HuH-7.5 (cell line): ENCODE data around the gene CCDC187.

Source experiments
- DNase-seq: peaks from one replicate; pipeline ENCODE4 v3.0.0; 2011; ENCODE audit warnings: low spot score

CCDC187 gene

DNA sequence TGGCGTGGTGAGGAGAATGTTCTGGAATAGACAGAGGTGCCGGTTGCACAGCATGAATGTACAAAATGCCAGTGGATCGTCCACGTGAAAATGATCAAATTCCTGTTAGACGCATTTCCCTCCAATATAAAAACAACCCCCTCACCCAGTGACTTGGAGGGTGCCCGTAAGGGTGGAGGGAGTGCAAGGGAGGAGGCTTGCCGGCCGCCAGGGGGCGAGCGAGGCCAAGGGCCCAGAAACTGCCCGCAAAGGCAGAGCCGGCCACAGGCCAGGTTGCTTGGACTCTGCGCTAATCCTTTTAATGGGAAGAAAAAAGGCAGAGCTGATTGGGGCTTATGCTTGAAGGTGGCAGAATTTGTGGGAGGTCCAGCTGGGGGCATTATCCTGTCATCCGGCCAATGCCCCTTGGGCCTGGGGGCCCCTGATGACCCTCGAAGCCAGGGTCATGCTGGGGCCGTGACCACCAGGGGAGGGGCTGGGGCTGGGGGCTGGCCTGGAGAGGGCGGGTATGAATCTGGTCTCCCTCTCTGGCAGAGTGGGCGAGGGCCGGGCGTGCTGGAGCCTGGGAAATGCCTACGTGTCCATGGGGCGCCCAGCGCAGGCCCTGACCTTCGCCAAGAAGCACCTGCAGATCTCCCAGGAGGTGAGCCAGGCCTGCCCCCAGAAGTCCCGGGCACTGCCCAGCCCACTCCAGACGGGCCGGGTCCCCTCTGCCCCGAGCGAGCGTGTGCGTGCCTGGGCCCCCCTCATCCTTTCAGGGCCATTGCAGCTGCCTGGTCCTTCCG, 35.5 kb upstream of the CCDC187 start:
- DNase-seq, result peak; percentile 97

DNA sequence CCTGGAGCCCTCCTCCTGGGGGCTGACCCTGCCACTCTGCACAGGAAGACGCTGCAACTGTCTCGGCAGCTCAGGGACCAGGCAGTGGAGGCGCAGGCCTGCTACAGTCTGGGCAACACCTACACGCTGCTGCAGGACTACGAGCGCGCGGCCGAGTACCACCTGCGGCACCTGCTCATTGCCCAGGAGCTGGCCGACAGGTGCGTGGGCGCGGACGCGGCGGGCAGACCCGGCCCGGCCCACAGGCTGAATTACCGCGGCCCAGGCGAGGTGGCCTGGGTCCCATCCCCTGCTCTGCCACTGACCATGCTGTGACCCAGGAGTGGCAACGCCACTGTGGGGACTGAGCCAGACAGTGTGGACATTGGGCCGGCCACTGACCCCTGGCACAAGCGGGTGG, 34.6 kb upstream of the CCDC187 start:
- no peak for DNase-seq

DNA sequence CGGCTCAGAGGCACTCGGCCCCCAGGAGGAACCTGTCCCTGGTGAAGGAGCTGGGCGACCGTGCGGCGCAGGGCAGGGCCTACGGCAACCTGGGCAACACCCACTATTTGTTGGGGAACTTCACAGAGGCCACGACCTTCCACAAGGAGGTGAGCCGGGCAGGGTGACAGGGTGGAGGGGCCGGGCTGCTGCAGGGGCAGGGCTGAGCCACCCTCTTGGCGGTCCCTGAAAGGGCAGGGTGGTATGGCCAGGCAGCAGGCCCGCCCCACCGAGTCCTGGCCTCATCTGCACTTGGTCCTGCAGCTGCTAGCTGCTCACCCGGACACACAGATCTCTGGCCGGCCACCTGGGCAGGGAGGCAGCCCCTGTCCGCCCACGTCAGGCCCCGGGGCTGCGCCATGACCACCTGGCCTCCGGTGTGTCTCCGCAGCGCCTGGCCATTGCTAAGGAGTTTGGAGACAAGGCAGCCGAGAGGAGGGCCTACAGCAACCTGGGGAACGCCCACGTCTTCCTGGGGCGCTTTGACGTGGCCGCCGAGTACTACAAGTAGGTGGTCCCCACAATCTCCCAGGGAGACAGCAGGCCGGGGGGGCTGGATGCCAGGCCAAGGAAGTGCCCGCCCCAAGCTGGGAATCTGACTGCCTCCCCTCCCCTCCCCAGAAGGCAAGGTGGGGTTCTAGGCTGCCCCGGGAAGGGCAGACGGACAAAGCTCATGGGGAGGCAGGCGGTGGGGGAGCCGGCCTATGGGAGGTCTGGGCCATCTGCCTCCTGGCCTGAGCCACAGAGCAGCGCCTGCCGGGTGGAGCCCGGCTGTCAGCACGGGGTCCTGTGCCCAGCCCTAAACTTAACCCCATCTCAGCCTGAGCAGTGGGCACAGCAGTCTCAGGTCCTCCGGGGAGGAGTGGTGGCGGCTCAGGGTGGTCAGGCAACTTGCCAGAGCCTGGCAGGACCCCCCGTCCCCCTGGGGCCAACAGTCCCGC, 33.8 kb upstream of the CCDC187 start:
- DNase-seq, result no peak

DNA sequence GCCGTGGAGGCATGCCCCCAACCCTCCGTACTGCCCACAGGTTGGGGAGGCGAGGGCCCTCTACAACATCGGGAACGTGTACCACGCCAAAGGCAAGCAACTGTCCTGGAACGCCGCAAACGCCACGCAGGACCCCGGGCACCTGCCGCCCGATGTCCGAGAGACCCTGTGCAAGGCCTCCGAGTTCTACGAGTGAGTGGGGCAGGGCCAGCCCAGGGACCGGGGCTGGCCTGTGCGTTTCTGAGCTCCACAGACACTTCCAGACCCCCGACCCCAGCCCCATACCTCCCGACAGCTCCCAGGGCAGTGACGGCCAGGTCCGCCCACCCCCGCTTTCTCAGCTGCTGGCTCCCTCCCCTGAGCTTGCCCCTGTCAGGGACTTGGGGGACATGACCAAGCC, 33.0 kb upstream of the CCDC187 start:
- no peak for DNase-seq

DNA sequence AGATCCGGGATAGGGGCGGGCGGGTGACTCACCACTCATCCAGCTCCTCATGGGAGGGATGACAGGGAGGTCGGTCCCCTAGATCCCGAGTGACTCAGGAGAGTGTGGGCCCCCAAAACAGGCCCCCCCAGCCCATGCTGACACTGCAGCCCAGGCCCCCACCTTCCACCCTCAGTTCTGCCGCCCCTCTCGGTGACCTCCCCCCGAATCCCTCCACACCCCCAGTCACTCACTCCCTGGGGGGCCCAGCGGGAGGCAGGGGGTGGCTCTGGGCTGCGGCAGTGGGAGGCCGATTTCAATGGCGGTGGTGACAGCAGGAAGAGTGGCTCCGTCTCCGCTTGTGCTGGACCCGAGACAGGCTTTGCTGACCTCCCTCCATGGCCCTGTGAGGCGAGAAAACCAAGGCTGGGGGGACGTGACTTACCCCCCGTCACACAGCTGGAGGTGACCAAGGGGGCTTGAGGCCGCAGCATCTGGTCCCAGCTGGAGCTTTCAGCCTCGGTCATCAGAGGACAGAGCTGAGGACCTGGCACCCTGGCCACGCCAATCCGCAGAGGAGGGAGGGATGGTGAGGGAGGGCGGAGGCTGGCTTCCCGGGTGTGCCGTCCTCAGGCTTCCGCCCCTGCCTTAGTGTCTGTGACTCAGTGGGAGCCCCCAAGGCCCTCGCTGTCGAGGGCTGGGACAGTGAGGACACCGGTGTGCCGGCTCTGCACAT, 32.4 kb upstream of the CCDC187 start:
- no peak for DNase-seq

DNA sequence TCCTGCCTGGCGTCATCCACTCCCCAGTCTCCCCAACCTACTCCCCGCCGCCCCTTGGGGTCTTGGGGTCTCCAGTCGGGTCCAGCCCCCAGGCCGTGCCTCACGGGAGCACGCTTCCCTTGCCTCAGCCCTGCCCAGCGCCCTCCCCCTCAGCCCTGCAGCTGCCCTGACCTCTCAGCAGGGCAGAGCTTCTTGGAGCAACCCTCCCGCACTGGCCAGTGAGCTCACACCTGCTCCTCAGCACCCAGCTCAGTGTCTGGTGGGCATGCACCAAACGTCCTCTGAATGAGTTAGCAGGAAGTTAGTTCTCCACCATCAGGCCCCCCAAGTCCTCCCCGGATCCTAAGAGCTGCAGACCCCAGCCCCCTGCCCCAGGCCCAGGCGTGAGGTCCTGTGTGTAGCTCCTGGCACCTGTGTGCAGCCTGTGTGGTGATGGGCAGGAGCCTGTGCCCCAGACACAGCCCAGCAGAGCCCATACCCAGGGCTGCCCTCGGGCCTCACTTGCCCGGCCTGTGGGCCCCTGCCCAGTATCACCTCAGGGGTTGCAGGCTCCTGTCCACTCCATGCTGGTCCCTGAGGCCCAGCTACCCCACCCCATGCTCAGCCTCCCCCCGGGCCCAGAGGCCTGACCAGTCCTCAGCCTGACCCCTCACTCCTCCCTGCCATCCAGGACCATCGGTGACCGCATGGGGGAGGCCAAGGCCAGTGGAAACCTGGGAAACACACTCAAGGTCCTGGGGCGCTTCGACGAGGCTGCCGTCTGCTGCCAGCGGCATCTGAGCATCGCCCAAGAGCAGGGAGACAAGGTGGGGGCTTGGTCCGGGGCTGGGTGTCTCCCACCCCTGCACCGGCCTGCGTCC, 31.6 kb upstream of the CCDC187 start:
- DNase-seq, result no peak

DNA sequence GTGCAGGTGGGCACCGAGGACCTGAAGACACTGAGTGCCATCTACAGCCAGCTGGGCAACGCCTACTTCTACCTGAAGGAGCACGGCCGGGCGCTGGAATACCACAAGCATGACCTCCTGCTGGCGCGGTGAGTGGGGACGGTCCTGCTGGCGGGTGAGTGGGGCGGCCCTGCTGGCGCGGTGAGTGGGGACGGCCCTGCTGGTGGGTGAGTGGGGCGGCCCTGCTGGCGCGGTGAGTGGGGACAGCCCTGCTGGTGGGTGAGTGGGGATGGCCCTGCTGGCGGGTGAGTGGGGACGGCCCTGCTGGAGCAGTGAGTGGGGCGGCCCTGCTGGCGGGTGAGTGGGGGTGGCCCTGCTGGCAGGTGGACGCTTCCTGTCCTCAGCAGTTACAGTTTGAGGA, 30.6 kb upstream of the CCDC187 start:
- DNase-seq, result no peak

DNA sequence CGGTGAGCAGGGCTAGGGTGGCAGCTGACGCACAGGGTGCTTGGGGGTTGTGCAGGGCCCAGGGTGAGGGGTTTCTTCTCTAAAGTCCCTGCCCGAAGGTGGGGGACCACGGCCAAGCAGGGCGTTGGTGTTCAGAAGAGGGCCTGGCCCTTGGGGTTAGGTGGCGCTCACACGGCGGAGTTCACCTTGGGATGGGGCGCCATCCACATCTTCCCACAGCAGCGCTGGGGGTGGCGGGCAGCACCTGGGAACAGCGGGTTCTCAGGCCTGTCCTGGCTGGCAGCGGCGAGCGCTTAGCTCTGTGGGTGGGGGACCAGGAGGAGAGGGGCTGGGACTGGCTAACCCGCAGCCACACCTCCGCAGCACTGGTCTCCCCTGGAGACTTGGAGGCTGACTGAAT, 29.6 kb upstream of the CCDC187 start:
- no peak for DNase-seq

DNA sequence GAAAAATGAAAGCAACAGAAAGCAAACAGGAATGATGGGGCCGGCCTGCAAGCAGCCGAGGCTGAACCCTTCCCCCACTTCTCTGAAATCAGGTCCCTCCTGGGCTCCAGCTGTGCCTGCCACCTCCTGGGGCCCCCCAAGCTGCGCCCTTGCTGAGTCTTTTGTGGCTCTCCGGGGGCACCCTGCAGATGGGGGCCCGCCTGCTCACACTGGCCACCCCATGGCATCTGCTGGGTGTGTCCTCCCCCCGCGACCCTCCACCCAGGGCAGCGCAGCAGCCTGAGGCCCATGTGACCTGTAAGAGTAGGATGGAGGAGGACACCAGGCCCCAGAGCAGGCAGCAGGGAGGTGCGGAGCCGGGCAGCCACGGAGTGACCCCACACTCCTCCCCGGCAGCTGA, 29.2 kb upstream of the CCDC187 start:
- DNase-seq, result no peak

DNA sequence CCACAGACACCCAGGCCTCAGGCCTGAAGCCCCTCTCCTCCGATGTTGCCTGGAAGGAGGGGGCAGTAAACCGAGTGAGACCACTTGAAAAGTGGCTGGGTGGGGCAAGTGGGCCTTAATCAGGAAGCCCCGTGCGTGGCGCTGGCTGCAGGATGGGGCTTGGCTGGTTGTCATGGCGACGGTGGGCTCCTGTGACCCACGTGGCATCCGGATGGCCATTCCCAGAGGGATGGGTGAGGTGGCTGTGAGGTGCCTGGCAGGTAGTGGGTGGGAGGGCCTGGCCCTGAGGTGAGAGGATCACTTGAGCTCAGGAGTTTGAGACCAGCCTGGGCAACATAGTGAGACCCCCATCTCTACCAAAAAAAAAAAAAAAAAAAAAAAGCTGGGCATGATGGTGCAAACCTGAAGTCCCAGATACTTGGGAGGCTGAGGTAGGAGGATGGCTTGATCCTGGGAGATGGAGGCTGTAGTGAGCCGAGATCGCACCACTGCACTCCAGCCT, 28.6 kb upstream of the CCDC187 start:
- DNase-seq, result no peak

DNA sequence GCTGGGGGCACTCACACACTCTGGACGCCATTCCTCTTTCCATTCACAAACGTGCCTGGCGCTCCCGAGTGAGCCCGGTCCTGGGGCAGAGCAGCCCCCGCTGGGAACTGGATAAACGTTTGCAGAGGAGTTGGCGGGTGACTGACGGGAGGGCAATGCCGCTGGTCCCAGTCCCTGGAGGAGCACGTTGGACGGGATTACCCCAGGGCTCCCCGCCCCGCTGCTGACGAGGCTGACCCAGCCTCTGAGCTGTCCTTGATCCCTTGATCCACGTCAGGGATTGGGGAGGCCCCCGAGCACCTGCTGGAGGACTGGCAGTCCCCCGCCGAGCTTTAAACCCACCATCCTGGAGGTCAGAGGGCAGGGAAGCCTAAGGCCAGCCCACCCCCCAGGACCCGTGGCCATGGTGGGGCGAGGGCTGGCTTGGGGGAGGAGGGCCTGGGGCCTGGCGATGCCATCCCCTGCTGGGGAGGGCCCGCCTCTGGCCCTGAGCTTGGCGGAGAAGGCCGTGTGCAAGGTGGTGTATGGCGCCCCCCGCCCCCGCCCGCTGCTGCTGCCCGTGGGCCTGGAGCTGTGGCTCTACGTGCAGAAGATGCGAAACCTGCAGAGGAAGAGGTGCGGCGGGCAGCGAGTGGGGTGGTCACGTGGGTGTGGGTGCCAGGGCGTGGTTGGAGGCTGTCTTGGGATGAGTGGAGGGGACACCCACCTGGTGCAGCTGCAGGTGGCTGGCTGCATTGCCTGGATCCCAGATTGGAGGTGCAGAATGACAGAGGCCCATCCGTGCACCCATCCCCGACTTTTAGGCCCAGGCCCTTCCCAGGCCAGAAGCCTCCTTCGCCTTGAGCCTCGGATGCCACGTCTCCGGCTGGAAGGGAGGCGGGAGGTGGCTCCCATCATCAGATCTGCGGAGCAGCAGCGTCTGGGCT, 27.9 kb upstream of the CCDC187 start:
- DNase-seq, result no peak

DNA sequence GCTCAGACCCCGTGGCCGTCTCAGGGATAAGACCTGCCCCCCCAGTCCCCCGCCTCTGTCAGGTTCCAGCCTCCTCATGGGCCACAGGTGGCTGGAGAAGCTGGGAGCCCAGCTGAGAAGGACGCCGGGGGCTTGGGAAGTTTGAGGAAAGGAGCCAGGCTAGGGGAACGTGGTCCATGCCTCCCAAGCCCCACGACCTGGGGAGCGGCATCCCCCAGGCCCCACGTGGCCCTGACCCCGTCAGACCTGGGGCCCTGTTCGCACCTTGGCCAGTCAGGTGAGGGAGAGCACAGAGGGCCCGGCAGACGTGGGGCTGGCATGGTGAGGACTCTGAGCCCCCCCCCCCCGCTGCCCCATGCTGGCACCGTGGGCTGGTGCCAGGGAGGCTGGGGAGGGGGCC, 27.1 kb upstream of the CCDC187 start:
- DNase-seq, result no peak

DNA sequence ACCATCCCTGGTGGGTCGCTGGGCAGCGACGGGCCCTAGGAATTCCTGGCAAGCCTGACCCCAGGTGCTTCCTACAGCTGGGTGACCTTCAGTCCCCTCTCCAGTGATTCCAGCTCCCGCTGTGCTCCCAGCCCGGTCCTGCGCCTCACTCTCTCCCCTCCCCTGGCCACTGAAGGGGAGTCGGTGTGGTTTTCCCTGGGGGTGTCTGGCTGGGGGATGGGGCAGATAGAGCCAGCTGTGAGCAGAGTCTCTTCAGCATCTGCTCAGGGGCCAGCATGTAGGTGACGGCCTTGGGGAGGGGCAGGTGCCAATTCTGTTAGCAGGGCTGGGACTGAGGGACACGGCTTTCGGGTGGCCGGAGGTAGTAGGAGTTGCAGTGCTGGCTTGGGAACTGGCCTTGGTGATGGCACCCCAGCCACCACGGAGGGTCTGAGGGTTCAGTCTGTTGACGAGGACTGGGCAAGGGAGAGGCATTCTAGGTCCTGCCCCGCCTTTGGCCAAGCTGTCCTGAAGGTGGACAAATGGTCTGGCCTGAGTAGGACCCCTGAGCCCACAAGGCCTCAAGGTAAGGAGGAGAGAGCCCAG, 26.6 kb upstream of the CCDC187 start:
- no peak for DNase-seq

DNA sequence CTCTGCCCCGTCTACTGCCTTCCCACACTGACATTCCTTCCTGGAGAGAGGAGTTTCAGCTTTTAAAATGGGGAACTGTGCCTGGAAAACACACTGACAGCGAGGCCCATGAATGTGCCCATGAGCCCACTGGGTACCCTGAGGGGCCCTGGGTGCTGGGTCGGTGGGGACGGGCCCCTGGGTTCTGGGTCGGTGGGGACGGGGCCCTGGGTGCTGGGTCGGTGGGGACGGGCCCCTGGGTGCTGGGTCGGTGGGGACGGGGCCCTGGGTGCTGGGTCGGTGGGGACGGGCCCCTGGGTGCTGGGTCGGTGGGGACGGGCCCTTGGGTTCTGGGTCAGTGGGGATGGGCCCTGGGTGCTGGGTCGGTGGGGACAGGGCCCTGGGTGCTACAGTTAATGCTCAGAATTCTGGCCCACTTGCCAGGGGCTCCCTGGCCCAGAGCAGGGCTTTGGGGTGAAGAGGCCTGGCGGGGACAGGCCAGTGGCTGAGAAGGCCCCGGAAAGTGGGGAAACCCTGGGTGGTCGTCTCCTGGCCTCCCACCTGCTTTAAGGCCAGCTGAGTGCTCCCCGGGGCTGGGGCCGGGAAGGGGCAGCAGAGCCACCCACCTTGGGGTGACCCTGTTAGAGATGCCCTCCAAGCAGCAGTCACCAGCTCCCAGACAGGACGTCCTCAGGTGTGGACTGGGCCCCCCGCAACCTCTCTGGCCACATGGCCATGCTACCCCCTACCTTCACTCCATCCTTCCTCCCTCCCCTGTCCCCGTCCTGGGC, 25.9 kb upstream of the CCDC187 start:
- no peak for DNase-seq

DNA sequence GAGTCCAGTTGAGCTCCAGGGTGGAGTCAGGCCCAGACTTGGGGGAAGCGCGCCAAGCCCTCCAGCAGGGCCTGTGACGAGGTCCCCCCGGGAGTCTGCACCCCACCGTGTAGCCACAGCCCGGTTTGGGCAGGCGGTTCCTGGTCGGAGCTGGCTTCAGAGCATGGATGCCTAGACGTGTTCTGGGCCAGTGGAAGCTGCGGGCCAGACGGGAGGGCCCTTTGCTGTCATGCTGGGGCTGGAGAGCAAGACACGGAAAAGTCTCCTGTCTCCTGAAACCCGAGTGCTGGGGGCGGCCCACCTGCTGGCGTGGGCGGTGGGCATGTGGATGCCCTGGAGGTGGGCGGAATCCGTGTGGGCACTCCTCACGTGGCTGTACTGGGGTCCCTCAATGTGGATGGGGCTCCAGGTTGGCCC, 25.3 kb upstream of the CCDC187 start:
- DNase-seq, result no peak

DNA sequence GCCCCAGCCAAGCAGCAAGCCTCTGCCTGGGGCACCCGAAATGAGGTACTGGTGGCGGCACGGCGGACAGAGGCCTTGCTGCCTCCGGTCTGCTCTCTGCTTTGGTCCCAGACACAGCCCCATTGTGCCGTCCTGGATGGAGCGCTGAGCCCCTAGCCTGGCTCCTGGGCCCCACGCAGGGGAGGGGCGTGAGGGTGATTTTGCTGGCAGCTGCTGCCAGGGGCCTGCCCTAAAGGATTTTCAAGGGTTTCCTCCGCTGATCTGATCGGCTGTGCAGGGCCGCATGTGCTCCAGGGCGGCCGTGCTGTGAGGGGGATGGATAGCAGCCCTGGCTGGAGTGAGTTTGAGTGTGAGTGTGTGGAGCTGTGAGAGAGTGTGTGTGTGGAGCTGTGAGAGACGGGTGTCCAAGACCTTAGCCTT, 24.7 kb upstream of the CCDC187 start:
- DNase-seq, result no peak

DNA sequence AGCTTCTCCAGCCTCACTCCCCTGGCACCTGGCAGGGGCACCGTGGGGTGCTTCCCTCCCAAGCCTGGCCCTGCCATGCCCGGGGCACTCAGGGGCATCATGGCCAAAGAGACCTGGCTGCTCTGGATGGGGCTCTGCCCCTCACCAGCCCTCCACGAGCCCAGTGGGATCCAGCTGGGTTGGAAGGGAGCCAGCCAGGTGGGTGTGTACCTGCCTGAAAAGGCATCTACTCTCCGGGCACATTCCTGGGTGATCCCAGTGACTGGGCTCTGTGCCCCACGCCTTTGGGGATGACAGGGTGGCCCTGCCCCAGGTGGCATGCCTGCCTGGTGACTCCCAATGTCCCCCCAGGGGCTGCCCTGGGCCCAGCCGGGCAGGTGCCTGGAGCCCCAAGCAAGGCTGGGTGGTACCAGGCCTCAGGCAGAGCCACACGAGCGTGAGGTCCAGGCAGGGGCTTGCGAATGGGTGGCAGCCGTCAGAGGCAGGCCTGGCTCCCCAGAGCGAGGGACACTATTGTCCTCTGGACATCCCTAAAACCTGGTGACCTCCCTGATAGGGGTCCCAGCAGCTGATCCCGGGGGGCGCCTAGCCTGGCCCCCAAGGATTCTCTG, 24.2 kb upstream of the CCDC187 start:
- DNase-seq, result no peak

DNA sequence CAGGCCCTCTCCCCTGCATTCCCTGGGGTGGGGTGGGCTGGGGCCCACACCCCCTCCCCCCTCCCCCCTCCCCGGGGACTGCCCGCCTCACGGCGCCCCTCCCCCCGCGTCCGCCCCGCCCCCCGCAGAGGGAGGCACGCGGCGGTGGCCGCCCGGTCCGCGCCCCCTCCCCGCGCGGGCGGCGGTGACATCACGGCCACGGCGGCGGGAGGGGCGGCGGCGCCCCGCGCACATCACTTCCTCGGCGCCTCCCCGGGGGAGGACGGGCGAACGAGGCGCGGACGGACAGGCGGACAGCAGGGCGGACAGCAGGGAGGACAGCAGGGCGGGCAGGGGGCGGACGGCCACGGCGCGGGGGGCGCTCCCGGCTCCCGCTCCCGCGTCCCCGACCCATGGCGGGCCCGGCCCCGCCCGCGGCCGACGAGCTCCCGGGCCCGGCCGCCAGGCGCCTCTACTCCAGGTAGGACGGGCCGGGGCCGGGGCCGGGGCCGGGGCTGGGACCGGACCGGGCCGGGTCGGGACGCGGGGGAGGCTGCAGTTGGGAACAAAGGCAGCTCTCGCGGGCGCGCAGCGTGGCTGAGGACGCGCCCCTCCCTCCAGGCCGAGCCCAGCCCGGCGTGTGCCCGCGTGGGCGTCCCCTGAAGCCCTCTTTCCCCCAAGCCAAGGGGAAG, 23.5 kb upstream of the CCDC187 start, which contains the start of gene GPSM1:
TSS of gene GPSM1 (plus strand) at position 236 of the 671 bp plus-strand sequence. CDS start at position 393, 157 bp downstream.
- peak; percentile 75 for DNase-seq
